Measurements from ENCODE around the gene PEMT.

DNA sequence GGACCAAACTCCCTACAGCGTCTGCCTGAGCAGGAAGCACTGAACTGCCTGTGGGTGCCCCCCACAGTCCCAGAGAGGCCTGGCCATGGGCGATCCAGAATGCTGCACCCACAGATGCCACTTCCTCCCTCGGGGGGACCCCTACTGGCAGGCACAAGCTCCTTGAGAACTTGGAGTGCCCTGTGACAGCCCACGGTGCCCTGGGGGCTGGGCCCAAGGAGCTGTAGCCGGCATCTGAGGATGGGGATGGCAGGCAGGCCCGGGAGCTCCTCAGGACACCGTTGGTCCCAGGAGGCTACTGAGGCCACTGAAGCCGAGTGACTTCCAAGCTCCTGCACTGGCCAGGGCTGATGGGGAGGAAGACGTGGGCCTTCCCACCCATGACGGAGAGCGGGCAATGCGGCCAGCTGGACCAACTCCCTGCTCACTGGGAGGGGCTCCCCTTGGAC lies 80.2 kb downstream of the PEMT start:
- TF ChIP-seq, protein P1, sequence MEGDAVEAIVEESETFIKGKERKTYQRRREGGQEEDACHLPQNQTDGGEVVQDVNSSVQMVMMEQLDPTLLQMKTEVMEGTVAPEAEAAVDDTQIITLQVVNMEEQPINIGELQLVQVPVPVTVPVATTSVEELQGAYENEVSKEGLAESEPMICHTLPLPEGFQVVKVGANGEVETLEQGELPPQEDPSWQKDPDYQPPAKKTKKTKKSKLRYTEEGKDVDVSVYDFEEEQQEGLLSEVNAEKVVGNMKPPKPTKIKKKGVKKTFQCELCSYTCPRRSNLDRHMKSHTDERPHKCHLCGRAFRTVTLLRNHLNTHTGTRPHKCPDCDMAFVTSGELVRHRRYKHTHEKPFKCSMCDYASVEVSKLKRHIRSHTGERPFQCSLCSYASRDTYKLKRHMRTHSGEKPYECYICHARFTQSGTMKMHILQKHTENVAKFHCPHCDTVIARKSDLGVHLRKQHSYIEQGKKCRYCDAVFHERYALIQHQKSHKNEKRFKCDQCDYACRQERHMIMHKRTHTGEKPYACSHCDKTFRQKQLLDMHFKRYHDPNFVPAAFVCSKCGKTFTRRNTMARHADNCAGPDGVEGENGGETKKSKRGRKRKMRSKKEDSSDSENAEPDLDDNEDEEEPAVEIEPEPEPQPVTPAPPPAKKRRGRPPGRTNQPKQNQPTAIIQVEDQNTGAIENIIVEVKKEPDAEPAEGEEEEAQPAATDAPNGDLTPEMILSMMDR (IDR thresholded peaks at IDR 0.05) = no peak
- TF ChIP-seq ZFX (IDR thresholded peaks at IDR 0.05; ENCODE audit: borderline replicate concordance) = no peak
